ENCODE data around the gene SLC22A31. TPM values are rescaled to one million over a fixed set of nuclear protein-coding genes. Genes with fewer than 3 reads are reported as not detected.

The SLC22A31 gene
- total RNA-seq, 1 experiment from 2014 or later: 6.7 TPM

DNA sequence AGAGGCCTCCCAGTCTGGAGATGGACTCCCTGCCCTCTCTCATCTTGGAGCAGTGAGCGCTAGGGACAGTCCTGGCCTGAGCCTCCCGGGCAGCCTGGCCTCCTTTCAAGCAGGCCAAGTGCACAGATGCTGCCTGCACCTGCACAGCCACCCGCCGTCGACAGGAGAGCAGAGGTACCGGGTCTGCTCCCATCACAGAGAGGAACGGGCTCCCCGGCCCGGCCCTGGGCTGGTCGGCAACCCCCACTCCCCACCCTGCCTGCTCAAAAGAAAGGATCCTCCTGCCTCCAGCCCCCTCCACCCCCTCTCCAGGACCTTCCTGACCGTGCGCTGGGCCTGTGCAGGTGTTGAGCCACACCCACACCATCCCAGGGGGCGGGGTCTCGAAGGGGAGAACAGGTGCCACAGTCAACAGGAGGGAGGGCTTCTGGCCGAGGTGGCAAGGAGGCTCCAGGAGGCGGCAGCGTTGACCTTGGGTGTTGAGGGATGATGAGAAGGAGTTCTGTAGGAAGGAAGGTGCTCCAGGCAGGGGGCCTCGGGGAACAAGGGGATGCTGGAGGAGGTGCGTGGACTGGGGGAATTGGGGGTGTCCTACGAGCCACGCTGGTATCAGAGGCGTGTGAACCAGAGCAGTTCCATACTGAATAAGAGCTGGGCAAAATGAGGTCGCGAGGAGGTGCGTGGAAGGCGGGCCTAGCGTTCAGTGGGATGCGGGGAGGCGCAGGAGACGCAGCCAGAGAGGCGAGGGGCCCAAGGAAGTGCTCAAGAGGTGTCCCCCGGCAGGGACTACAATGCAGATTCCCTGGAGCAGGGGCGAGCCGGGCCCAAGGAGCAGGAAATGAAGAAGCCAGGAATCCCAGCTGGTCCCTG is 29.8 kb downstream of the SLC22A31 start:
- BruUV-seq (replicated peaks): no TSS peak
- intact Hi-C loops (cut with micrococcal nuclease; ENCODE audit: unreplicated experiment): loop anchor here (1.0 kb wide), 3 partner anchors 22 to 46 kb away; no protein-coding TSS in a partner anchor
- Histone ChIP-seq H3K4me1 (peaks cover 24% of the 10 kb centered on the region), H3K4me3 (ENCODE audit: low read depth, low read length) (peak overlapping the region; percentile 39), H3K36me3 (ENCODE audit: control insufficient read depth, insufficient read depth, low read length) (no peaks in the 10 kb centered on the region), H3K27me3 (replicated peaks; ENCODE audit: control insufficient read depth, insufficient read depth, low read length) (peaks cover 5% of the 10 kb centered on the region), H3K9me3 (no peaks in the 10 kb centered on the region)
- no peaks in the 10 kb centered on the region for H3K36me3 Mint-ChIP-seq (ENCODE audit: insufficient read depth, unreplicated experiment)
- ChIA-PET CTCF (interaction anchor here (0.7 to 1.2 kb wide), 6 partner anchors 14 to 433 kb away, joined by 3 to 10 read pairs (median 4); partner anchors contain the start of genes PIEZO1 and ZNF778), POLR2A (interaction anchor here (0.6 to 1.0 kb wide), 3 partner anchors 77 to 338 kb away, joined by 3 to 6 read pairs (median 5); partner anchors contain the start of gene SPG7)
- H3K4me3 Mint-ChIP-seq (ENCODE audit: unreplicated experiment): peak overlapping the region; percentile 74
- peaks cover 7% of the 10 kb centered on the region for H3K4me1 Mint-ChIP-seq (ENCODE audit: low read depth, unreplicated experiment)
- no peak overlapping the region for H3K27ac Mint-ChIP-seq (ENCODE audit: unreplicated experiment)
- TF ChIP-seq, protein P1, sequence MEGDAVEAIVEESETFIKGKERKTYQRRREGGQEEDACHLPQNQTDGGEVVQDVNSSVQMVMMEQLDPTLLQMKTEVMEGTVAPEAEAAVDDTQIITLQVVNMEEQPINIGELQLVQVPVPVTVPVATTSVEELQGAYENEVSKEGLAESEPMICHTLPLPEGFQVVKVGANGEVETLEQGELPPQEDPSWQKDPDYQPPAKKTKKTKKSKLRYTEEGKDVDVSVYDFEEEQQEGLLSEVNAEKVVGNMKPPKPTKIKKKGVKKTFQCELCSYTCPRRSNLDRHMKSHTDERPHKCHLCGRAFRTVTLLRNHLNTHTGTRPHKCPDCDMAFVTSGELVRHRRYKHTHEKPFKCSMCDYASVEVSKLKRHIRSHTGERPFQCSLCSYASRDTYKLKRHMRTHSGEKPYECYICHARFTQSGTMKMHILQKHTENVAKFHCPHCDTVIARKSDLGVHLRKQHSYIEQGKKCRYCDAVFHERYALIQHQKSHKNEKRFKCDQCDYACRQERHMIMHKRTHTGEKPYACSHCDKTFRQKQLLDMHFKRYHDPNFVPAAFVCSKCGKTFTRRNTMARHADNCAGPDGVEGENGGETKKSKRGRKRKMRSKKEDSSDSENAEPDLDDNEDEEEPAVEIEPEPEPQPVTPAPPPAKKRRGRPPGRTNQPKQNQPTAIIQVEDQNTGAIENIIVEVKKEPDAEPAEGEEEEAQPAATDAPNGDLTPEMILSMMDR (IDR thresholded peaks at IDR 0.05; ENCODE audit: insufficient read depth in 1 of 2, low read depth in 1 of 2, low read length in 1 of 2, severe bottlenecking in 1 of 2, unreplicated experiment in 1 of 2): peak in 1 of 2 experiments; percentile 18
- peak; percentile 83 to 85 for DNase-seq
- H3K9me3 Mint-ChIP-seq (ENCODE audit: unreplicated experiment): no peaks in the 10 kb centered on the region
- peaks cover 5% of the 10 kb centered on the region for H3K27me3 Mint-ChIP-seq (ENCODE audit: insufficient read depth, unreplicated experiment)

- peaks cover 24% of the 10 kb centered on the region for H3K4me1 ChIP-seq
- intact Hi-C loops (cut with micrococcal nuclease; ENCODE audit: unreplicated experiment): loop anchor here (10.0 kb wide), 1 partner anchor 225 kb away; no protein-coding TSS in a partner anchor
- Mint-ChIP-seq H3K4me1 (ENCODE audit: low read depth, unreplicated experiment) (peaks cover 7% of the 10 kb centered on the region), H3K27ac (ENCODE audit: unreplicated experiment) (no peak overlapping the region), H3K9me3 (ENCODE audit: unreplicated experiment) (no peaks in the 10 kb centered on the region), H3K36me3 (ENCODE audit: insufficient read depth, unreplicated experiment) (no peaks in the 10 kb centered on the region), H3K4me3 (ENCODE audit: unreplicated experiment) (no peak overlapping the region), H3K27me3 (ENCODE audit: insufficient read depth, unreplicated experiment) (peaks cover 5% of the 10 kb centered on the region)
- H3K4me3 ChIP-seq (ENCODE audit: low read depth, low read length): no peak overlapping the region
- TF ChIP-seq, protein P1 (IDR thresholded peaks at IDR 0.05; ENCODE audit: insufficient read depth in 1 of 2, low read depth in 1 of 2, low read length in 1 of 2, severe bottlenecking in 1 of 2, unreplicated experiment in 1 of 2): no peak
- no peak for DNase-seq
- BruUV-seq (replicated peaks): no TSS peak
- peaks cover 5% of the 10 kb centered on the region for H3K27me3 ChIP-seq (replicated peaks; ENCODE audit: control insufficient read depth, insufficient read depth, low read length)
- CTCF ChIA-PET: no interaction called here
- POLR2A ChIA-PET: no interaction called here
- H3K9me3 ChIP-seq: no peaks in the 10 kb centered on the region
- no peaks in the 10 kb centered on the region for H3K36me3 ChIP-seq (ENCODE audit: control insufficient read depth, insufficient read depth, low read length)
Measured at GRCh38 chr16:89169778-89170177, 30.6 kb downstream of the SLC22A31 start.

DNA sequence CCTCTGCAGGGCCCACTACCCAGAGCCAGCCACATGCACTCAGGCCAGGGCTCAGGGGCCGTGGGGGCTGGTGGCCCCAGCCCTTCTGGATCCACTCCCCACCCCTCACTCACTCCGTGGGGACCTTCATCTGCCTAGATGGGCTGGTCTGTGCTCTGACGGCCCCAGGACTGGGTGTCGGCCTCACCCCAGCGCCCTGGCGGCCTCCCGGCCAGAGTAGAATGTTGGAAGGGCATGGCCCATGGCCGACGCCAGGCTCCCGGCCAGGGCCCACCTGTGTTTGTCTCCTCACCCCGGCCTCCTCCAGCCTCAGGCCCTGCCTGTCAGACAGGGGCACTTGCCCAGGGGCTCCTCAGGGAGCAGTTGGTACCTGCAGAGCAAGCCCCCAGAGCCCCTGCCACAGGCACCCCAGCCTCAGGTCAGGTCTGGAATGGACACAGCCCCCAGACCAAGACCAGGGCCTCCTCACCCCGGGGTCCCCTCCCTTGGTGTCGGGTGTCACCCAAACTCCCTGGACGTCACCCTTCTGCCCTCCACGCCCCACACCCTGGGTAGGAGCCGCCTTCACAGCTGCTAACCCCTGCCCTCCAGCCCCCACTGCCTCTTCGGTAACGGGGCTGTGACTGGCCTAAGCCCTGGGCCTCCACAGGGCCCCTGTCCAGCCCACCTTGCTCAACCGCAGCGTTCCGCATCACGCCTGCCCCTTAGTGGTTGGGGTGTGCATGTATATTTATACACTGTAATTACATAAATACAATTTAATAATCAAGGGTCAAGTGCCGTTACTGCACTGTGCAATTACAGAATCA is 31.8 kb downstream of the SLC22A31 start:
- H3K4me1 ChIP-seq: peaks cover 21% of the 10 kb centered on the region
- H3K9me3 Mint-ChIP-seq (ENCODE audit: unreplicated experiment): no peaks in the 10 kb centered on the region
- no peaks in the 10 kb centered on the region for H3K9me3 ChIP-seq
- H3K4me3 ChIP-seq (ENCODE audit: low read depth, low read length): no peak overlapping the region
- peaks cover 7% of the 10 kb centered on the region for H3K4me1 Mint-ChIP-seq (ENCODE audit: low read depth, unreplicated experiment)
- DNase-seq: no peak
- no peaks in the 10 kb centered on the region for H3K27me3 Mint-ChIP-seq (ENCODE audit: insufficient read depth, unreplicated experiment)
- no peaks in the 10 kb centered on the region for H3K36me3 ChIP-seq (ENCODE audit: control insufficient read depth, insufficient read depth, low read length)
- ChIA-PET CTCF (no interaction called here), POLR2A (no interaction called here)
- H3K36me3 Mint-ChIP-seq (ENCODE audit: insufficient read depth, unreplicated experiment): no peaks in the 10 kb centered on the region
- intact Hi-C loops (cut with micrococcal nuclease; ENCODE audit: unreplicated experiment): loop anchor here (10.0 kb wide), 1 partner anchor 224 kb away; no protein-coding TSS in a partner anchor
- H3K4me3 Mint-ChIP-seq (ENCODE audit: unreplicated experiment): no peak overlapping the region
- TF ChIP-seq, protein P1 (IDR thresholded peaks at IDR 0.05; ENCODE audit: insufficient read depth in 1 of 2, low read depth in 1 of 2, low read length in 1 of 2, severe bottlenecking in 1 of 2, unreplicated experiment in 1 of 2): peak in 1 of 2 experiments; percentile 0
- no TSS peak for BruUV-seq (replicated peaks)
- H3K27me3 ChIP-seq (replicated peaks; ENCODE audit: control insufficient read depth, insufficient read depth, low read length): peaks cover 2% of the 10 kb centered on the region
- no peak overlapping the region for H3K27ac Mint-ChIP-seq (ENCODE audit: unreplicated experiment)
